HG03196 (cell line): ENCODE results near the gene SIRPG.
"Not testable (repeated sequence)": the region's sequence is repeated elsewhere in the genome, so short reads cannot be mapped to it uniquely, and the experiment has no call there.

Source experiments
- ATAC-seq: cut with Tn5 transposase; IDR thresholded peaks from one replicate; pipeline ENCODE4 v1.9.1; 2021; ENCODE audit not compliant: unreplicated experiment

SIRPG gene

DNA sequence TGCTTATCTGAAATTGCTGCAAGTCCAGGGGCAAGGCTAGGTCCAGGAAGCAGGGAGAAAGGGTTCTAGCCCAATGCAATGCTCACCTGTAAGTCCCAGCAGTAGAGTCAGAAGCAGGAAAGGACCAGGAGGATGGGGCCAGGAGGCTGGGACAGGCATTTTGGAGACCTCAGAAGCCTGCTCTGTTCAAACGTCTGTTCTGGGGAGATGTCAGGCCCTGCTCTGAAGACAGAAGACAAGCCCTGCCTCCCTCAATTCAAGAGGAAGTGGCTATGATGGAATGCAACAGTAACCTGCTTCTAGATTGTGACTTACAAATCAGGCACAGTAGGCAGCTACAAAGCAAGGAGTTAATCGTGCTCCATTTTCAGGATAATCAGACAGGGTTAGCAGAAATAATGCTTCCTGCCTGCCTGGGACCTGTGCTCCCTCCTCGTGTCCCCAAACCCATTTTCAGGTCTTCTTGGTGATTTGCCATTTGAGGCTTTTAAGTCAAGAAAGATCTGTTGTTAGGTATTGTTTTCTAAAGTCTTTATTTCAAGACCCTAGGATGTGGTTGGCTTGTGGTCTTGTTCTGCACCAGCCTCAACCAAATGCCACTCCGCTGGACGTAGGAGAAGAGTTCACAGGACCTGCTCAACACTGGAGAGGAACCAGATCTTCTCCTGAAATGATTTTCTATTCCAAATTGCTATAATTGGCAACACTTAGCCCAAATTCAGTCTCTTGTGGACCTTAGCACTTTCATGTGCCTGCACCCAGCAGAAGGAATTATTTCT, at the start of gene SIRPG:
Gene SIRPG, minus strand, starts transcription at position 224 of the 779 bp plus-strand sequence. Its CDS starts 65 bp downstream, at position 159.
- ATAC-seq: no peak

DNA sequence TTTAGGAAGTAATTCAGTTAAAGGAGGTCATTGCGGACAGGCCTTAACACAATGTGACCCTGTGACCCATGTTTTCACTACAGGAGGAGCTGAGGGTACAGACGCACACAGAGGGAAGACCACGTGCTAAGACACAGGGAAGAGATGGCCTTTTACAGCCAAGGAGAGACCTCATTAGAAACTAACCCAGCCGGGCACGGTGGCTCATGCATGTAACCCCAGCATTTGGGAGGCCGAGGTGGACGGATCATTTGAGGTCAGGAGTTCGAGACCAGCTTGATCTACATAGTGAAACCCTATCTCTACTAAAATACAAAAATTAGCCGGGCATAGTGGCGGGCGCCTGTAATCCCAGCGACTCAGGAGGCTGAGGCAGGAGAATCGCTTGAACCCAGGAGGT, 49.3 kb upstream of the SIRPG start:
- not testable (repeated sequence) for ATAC-seq

DNA sequence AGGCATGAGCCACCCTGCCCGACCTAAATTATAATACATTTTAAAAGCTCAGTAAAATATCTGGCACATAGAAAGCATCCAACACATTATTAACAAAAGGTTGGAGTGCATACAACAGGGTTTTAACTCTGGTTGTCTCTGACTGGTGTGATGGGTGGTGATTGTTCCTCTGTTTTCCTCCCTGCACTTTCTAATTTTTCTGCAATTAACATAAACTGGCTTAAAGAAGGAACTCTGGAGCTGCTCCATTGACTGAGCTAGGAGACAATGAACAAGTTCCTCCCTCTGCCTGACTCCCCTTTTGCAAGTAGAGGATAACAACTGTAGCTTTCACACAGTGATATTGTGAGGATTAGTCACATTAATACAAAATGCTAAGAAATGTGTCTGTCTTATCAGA, 48.5 kb upstream of the SIRPG start:
- no peak for ATAC-seq

DNA sequence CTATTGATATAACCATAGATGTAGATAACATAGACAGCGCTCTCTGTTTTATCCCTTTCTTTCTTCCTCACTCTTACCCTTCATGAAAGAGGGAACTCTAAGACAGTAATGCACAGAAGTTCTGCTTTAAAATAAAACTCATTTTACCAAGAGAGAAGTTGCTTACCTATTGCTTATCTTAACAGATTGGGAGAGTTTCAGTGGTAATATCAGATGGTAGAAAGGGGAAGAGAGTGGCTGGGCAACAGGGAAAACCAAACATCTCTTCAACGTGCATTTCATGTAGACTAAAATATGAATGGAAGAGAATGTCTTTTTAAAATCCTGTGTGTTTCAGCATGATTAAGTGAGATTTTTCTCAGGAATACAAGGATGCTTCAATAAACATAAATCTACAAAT, 45.3 kb upstream of the SIRPG start:
- ATAC-seq: no peak

DNA sequence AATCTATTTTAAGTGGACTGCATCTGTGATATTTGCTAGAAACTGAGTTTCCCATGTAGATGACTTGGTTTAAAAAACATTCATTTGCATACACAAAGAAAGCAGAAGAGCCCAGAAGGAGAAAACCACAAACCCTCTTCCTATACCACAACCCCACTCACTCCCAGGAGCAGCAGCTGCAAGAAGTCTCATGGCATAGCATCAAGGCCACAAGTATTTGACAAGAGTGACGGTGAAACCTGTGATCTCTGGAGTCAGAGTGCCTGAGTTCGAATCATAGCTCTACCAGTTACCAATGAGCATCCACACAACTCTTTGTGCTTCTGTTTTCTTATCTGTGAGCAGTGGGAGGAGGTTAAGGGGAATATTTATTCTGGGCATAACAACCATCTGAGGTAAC, 44.7 kb upstream of the SIRPG start:
- no peak for ATAC-seq

DNA sequence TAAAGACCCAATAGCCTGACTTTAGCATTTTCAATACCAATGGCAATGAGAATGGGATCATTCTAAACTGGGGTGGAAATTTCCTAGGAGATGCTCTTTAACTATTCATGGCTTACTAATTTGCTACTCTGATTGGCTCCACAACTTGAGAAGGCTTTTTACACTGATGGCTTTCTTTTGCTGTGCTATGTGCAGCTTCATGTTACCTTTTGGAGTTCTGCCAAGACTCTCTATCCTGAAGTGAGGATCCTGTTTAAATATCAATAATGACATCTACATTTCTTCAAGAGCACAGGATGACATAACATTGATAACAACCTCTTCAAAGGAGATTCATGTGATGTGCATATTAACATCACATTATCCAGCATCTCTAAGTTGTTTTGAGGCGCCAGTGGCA, 43.4 kb upstream of the SIRPG start:
- no peak for ATAC-seq

DNA sequence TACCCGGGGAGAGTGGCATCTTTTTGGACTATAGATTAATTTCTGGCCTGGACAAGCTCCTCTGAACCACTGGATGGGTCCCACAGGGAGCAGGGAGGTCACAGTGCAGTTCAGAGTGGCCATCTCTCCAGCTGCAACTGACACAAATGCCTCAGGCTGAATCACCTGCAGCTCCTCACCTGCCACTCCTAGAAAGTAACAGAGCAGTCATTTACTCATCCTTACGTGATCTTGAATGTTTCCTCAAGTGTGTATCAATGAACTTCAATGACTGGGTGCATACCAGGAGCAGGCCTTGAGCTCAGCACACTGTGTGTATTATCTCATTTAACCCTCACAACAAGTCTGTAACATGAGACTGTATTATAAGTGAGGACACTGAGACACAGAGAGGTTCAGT, 40.0 kb upstream of the SIRPG start:
- no peak for ATAC-seq

DNA sequence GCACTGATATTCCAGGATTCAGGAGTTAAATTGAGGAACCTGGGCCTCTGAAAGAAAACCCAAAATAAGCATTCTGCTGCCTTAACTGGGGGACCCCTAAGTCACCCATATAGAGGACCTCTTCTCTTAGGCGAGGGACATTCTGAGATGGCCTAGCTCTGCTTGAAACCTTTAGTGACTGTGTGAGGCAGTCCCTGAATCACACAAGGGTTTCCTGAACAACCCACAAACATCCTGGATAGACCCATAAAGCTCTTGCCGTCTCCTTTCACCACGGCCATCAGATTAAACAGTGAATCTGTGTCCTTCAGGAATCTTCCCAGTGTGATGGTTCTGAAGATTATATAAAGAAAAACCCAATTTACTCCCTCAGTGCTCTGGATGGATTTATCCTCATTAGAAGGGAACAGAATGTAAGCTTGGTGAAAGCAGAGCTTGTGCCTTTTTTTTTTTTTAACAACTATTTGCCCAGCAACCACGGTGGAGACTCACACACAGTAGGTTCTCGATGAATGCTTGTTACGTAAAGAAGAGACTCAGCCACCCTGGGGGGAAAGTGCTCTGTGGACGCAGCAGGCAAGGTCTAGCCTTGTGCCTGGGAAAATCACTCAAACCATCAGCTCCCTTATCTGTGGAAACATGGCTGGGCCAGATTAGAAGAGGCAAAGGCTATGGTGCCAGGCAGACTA, 39.1 kb upstream of the SIRPG start:
- no peak for ATAC-seq

DNA sequence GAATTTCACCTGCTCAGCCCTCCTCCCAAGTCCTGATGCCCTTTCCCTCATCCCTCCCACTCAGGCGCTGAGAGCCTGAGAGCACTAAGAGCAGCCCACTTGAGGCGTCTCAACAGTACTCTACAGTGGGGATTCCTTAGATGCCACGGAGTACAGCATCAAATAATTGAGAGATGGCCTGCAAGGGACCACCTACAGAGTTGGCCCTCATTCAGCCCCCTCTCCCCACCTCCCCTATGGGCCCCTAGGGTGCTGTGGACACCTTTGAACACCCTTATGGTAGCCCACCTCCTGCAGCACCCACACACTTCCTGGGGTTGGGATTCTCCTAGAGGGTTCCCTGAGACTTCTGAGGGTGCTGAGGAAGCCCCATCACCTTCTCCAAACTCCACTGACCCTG, 37.1 kb upstream of the SIRPG start:
- ATAC-seq: no peak

DNA sequence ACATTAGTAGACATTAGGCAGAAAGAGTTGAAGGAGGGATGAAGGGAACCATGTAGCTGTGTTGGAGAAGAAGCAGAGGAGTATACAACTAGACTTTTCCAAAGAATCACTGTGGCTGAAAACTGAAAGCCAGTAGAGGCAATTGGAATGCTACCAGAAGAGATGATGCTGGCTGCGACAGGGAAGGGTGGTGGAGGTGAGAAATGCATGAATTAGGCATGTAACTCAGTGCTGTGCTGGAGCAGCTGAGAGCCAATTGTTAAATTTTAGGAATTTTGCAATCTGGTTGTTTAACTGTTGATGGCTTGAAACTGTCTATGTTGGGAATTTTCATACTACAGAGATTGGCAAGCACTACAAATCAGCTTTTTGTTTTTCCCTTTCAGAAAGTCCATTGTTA, 35.8 kb upstream of the SIRPG start:
- no peak for ATAC-seq

DNA sequence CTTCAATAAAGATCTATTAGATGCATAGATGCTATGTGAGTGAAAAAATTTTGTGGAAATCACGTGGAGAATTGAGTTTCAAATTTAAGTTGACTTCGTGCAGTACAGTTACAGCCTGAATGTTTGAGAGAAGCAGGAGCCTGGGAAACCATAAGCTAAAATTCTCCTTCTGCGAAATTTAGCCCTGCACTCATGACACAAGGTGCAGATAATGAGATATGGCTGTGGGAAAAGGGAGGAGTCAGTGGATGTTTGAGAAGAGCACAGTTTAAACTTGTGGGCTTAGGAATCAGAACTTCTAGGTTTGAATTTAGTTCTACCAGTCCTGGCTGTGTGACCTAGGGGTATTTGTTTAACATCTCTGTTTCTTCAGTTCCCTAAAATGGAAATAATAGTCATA, 32.1 kb upstream of the SIRPG start:
- ATAC-seq: no peak

DNA sequence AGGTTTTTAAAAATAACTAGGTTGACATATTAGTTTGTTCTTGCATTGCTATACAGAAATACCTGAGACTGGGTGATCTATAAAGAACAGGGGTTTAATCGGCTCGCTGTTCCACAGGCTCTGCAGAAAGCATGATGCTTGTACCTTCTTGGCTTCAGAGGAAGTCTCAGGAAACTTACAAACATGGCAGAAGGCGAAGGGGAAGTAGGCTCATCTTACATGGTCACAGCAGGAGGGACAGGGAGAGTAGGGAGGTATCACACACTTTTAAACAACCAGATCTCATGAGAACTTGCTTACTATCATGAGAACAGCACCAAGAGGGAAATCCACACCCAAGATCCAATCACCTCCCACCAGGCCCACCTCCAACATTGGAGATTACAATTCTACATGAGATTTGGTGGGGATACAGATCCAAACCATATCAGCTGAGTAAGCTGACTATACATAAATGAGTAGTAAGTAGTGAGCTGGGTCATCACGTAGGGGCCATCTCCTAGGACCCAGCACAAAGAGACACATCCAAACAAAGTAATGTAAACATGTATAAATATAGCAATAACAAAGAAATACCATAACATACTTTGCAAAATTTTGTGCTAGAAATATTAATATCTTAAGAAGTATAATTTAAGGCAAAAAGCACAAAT, 31.4 kb upstream of the SIRPG start:
- no peak for ATAC-seq

DNA sequence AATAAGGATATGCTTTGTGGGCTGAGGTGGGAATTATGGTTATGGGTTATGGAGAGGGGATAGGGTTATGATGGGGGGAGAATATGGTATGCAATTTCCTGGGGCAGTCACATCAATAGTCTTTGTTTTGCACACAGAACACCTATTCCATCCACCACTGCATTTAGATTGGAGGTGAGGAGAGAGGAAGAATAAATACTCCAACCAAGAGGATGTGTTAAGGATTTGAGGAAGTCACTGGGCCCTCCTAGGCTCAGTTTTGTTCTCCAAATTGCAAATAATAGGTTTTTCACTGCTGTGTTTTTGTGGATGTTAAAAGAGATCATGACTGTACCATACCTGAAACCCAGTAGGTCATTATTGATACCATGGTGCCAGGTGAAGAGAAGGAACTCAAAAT, 29.5 kb upstream of the SIRPG start:
- no peak for ATAC-seq

DNA sequence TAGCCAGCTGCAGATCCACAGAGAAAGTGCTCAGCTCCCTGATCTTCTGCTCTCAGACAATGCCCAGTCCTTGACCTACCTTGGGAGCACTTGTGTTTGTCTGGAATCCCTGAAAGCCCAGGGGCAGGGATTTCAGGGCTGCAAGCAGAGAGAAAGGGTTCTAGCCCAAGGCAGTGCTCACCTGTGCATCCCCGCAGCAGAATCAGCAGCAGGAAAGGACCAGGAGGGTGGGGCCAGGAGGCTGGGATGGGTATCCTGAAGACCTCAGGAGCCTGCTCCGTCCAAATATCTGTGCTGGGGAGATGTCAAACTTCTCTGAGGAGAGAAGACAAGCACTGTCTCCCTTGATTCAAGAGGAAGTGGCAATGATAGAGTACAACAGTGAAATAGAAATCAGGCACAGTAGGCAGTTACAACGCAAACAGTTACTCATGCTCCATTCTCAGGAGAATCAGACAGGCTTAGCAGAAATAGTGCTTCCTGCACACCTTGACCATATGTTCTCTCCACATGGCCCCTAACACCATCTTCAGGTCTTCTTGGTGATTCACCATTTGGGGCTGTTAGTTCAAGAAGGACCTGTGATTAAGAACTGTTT, 28.7 kb upstream of the SIRPG start:
- no peak for ATAC-seq

DNA sequence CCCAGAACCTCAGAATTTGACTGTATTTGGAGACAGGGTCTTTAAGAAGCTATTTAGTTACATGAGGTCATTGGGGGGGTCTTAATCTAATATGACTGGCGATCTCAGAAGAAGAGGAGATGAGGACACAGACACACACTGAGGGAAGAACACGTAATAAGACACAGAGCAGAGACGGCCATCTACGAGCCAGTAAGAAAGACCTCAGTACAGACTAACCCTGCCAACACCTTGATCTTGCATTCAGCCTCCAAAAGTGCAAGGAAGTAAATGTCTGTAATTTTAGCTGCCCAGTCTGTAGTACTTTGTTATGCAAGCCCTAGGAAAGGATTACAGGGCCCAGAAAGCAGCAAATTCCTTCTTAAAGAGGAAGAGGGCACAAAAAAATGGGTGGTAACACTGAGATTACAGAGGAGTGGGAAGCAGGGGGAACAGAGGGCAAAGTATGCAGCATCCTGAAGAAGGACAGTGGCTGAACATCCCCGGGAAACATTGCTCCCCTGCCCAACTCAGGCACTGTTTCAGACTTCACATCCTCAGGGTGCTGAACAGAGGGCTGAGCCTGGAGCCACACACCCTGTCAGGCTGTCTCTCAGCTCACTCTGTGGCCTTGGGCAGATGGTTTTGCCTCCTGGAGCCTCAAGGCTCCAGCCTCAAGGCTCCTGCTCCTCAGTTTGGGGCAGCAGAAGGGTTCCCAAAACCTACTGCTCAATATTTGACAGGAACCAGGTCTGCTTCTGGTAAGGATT, 27.9 kb upstream of the SIRPG start:
- no peak for ATAC-seq

DNA sequence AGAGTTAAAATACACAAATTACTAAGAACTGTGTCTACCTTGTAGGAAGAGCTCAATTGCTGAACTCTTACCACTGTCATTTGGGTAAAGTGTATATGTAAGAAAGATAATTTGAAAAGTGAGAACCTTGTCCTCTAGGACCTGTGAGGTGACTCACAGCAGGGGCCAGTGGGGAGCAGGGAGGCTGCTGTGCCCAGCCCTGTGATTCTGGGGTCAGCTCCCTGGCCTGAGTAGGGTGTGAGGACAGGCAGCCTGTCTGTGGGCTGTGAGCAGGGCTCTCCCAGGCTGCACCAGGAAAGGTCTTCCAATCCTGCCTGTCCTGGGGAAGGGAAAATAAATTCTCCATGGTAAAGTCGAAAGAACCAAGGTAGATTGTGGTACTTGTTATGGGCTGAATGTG, 27.3 kb upstream of the SIRPG start:
- no peak for ATAC-seq

DNA sequence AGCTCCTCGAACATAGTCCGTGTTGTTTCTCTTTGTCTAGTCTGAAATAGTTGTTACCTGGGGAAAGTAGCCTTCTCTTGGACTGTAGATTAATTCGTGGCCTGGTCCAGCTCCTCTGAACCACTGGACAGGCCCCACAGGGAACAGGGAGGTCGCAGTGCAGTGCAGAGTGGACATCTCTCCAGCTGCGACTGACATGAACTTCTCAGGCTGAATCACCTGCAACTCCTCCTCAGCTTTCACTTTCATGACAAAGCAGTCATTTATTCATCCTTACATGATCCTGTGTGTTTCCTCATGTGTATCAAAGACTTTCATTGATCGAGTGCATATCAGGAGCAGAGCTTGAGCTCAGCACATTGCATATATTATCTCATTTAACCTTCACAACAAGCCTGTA, 19.1 kb upstream of the SIRPG start:
- ATAC-seq: no peak

DNA sequence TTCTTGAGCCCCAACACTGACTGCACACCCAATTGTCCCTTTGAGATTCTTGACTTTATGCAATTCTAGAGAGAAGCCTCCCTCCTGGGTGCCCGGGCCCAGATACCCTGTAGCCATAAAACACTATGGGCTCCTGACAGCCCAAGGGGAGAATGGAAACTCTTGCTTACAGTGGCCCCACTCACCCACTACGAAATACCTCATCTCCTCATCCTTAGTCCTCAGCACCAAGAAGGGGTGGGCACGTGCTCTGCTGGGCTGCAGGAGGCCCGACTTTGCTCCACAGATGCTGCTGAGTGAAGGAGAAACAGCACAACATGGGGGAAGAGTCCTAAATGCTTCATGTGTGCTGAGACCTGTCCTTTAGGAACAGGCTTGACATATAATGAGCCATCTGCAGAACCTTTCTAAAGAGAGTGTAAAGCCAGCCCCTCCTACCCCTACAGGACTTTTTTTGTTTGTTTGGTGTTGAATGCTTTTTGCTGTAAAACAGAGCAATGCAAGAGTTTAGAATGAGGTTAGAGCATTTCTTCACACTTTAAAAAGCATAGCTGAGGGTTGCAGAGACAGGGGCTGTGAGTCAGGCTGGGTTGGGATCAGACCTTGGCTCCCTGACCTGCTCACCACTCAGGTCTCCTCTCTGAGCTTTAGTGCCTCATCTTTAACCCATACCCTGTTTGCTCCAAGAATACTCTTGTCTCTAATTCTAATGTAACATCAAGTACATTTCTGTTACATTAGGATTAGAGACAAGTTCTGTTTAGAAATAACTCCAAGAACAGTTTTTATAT, 17.6 kb upstream of the SIRPG start:
- ATAC-seq: no peak

DNA sequence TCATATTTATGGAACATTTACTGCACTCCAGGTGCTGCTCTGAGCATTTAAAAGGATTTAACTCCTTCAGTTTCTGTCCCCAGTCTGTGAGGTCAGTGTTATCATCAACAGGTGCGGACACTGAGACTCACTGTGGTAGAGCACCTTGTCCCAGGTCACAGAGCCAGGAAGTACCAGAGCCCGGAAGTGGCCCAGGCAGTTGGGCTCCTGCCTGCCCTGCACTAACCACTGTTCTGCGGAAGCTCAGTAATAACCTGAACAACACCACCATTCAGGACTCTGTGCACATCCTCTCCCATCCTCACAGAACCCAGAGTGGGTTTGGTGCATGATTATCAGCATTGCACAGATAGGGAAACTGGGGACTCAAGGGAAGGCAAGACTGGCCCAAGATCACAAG, 16.8 kb upstream of the SIRPG start:
- no peak for ATAC-seq

DNA sequence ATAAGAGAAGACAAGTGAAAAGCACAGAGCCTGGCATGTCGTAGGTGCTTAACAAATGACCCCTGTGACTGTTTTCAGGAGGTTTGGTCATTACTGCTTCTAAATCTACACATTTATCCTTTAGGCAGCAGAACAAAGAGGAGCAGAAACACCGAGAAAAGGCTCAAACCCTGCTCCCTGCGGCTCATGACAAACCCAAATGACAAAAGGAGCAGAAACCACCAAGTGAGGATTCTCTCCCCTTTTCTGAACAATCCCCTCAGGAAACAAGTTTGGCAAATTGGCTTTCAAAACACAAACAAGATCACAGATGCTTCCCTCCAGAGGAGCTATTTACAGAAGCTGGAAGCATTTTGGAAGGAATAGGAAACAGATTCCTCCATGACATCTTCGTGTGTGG, 15.8 kb upstream of the SIRPG start:
- ATAC-seq: no peak
